Stimulated activated naive CD8-positive, alpha-beta T cell treated with anti-CD3 and anti-CD28 coated beads, Interleukin-15, amount 100 ng/mL, for 72 hours (primary cell): ENCODE measurements around the gene NDST3.

Source experiments
- ATAC-seq: fragments of 150-1000 bp; cut with Tn5 transposase; 2 replicates; pipeline ENCODE4 v1.10.0; 2021; ENCODE audit warnings: mild to moderate bottlenecking, moderate library complexity
- DNase-seq, 2 donors: peaks; one replicate each; pipeline ENCODE4 v3.0.0; 2021 to 2022
- H3K27ac Mint-ChIP-seq, 2 donors: one replicate each; pipeline ENCODE4 v1.8.0; 2022; ENCODE audit warnings: mild to moderate bottlenecking in 2 of 2, mixed read lengths in 2 of 2, moderate library complexity in 2 of 2
- H3K27me3 Mint-ChIP-seq: one replicate; pipeline ENCODE4 v1.8.0; 2022; ENCODE audit warnings: mixed read lengths
- H3K4me1 Mint-ChIP-seq: one replicate; pipeline ENCODE4 v1.8.0; 2022; ENCODE audit warnings: mild to moderate bottlenecking, mixed read lengths
- H3K4me3 Mint-ChIP-seq, 2 donors: one replicate each; pipeline ENCODE4 v1.8.0; 2022; ENCODE audit warnings: mild to moderate bottlenecking in 2 of 2, mixed read lengths in 2 of 2, moderate library complexity in 1 of 2
- H3K9me3 Mint-ChIP-seq, 2 donors: one replicate each; pipeline ENCODE4 v1.8.0; 2022; ENCODE audit warnings: mixed read lengths in 2 of 2

NDST3 gene

GRCh38 chr4:118268780-118269179 is 234.5 kb downstream of the NDST3 start:
- Mint-ChIP-seq H3K4me1 (peaks cover 10% of the 10 kb centered on the region), H3K9me3 (peaks cover 0 to 3% of the 10 kb centered on the region in 2 donors), H3K27ac (no peak overlapping the region), H3K27me3 (no peaks in the 10 kb centered on the region), H3K4me3 (no peak overlapping the region)
- DNase-seq (no peak), ATAC-seq (no peak)

- DNase-seq (no peak), ATAC-seq (no peak)
- Mint-ChIP-seq H3K27ac (no peak overlapping the region), H3K27me3 (no peaks in the 10 kb centered on the region), H3K9me3 (no peaks in the 10 kb centered on the region), H3K4me1 (peaks cover 9% of the 10 kb centered on the region), H3K4me3 (no peak overlapping the region)
These were observed 236.2 kb downstream of the NDST3 start for GRCh38 chr4:118270492-118270891.

GRCh38 chr4:118271788-118272187 is 237.5 kb downstream of the NDST3 start:
- peaks cover 5% of the 10 kb centered on the region for H3K4me1 Mint-ChIP-seq
- no peak overlapping the region for H3K27ac Mint-ChIP-seq
- H3K27me3 Mint-ChIP-seq, result no peaks in the 10 kb centered on the region
- DNase-seq, result no peak
- no peak for ATAC-seq
- no peaks in the 10 kb centered on the region for H3K9me3 Mint-ChIP-seq
- no peak overlapping the region for H3K4me3 Mint-ChIP-seq

- H3K4me1 Mint-ChIP-seq, result peaks cover 21% of the 10 kb centered on the region
- no peaks in the 10 kb centered on the region for H3K9me3 Mint-ChIP-seq
- no peak for ATAC-seq
- DNase-seq, result no peak
- H3K27me3 Mint-ChIP-seq, result no peaks in the 10 kb centered on the region
- H3K4me3 Mint-ChIP-seq, result no peak overlapping the region
- no peak overlapping the region for H3K27ac Mint-ChIP-seq
These were observed 239.4 kb downstream of the NDST3 start for GRCh38 chr4:118273642-118274041.

- Mint-ChIP-seq H3K4me3 (no peak overlapping the region), H3K4me1 (peaks cover 29% of the 10 kb centered on the region), H3K27ac (no peak overlapping the region), H3K9me3 (no peaks in the 10 kb centered on the region), H3K27me3 (no peaks in the 10 kb centered on the region)
- ATAC-seq (no peak), DNase-seq (no peak)
These were observed 242.3 kb downstream of the NDST3 start for GRCh38 chr4:118276580-118276979.

GRCh38 chr4:118277243-118277642 is 243.0 kb downstream of the NDST3 start:
- no peak overlapping the region for H3K27ac Mint-ChIP-seq
- peak overlapping the region; percentile 90 to 91 for H3K4me3 Mint-ChIP-seq
- DNase-seq, result no peak
- peaks cover 29% of the 10 kb centered on the region for H3K4me1 Mint-ChIP-seq
- H3K9me3 Mint-ChIP-seq, result no peaks in the 10 kb centered on the region
- no peak for ATAC-seq
- H3K27me3 Mint-ChIP-seq, result no peaks in the 10 kb centered on the region

- H3K27me3 Mint-ChIP-seq, result no peaks in the 10 kb centered on the region
- peak overlapping the region; percentile 99 for H3K27ac Mint-ChIP-seq
- H3K4me3 Mint-ChIP-seq, result peak overlapping the region; percentile 90 to 91
- ATAC-seq, result peak; percentile 96
- peak; percentile 95 to 98 for DNase-seq
- no peaks in the 10 kb centered on the region for H3K9me3 Mint-ChIP-seq
- peaks cover 29% of the 10 kb centered on the region for H3K4me1 Mint-ChIP-seq
These were observed 244.4 kb downstream of the NDST3 start for GRCh38 chr4:118278473-118279274.

- H3K27me3 Mint-ChIP-seq, result no peaks in the 10 kb centered on the region
- no peaks in the 10 kb centered on the region for H3K9me3 Mint-ChIP-seq
- H3K4me3 Mint-ChIP-seq, result peak overlapping the region; percentile 90 to 91
- ATAC-seq, result no peak
- no peak for DNase-seq
- H3K27ac Mint-ChIP-seq, result peak overlapping the region; percentile 99
- peaks cover 29% of the 10 kb centered on the region for H3K4me1 Mint-ChIP-seq
These were observed 245.0 kb downstream of the NDST3 start for GRCh38 chr4:118279328-118279727.

- Mint-ChIP-seq H3K27me3 (no peaks in the 10 kb centered on the region), H3K9me3 (no peaks in the 10 kb centered on the region), H3K4me1 (peaks cover 29% of the 10 kb centered on the region), H3K27ac (peak overlapping the region; percentile 99), H3K4me3 (peak overlapping the region; percentile 90 to 91)
- ATAC-seq (no peak), DNase-seq (no peak)
These were observed 245.7 kb downstream of the NDST3 start for GRCh38 chr4:118279920-118280432.

- Mint-ChIP-seq H3K4me3 (peak overlapping the region; percentile 58 to 91), H3K27ac (no peak overlapping the region), H3K4me1 (peaks cover 24% of the 10 kb centered on the region), H3K27me3 (no peaks in the 10 kb centered on the region), H3K9me3 (no peaks in the 10 kb centered on the region)
- DNase-seq (peak in 1 of 2 donors; percentile 28), ATAC-seq (no peak)
These were observed 246.4 kb downstream of the NDST3 start for GRCh38 chr4:118280501-118281218.

GRCh38 chr4:118281611-118282442 is 247.5 kb downstream of the NDST3 start:
- peaks cover 24% of the 10 kb centered on the region for H3K4me1 Mint-ChIP-seq
- ATAC-seq, result no peak
- H3K4me3 Mint-ChIP-seq, result peak overlapping the region; percentile 11 to 91
- no peak for DNase-seq
- H3K27ac Mint-ChIP-seq, result peak overlapping the region in 1 of 2 donors; percentile 72
- H3K9me3 Mint-ChIP-seq, result no peaks in the 10 kb centered on the region
- no peaks in the 10 kb centered on the region for H3K27me3 Mint-ChIP-seq

- Mint-ChIP-seq H3K27me3 (no peaks in the 10 kb centered on the region), H3K4me3 (no peak overlapping the region), H3K27ac (no peak overlapping the region), H3K9me3 (no peaks in the 10 kb centered on the region), H3K4me1 (peaks cover 16% of the 10 kb centered on the region)
- DNase-seq, result no peak
- no peak for ATAC-seq
These were observed 248.4 kb downstream of the NDST3 start for GRCh38 chr4:118282692-118283091.

- Mint-ChIP-seq H3K27me3 (no peaks in the 10 kb centered on the region), H3K27ac (no peak overlapping the region), H3K4me3 (no peak overlapping the region), H3K9me3 (no peaks in the 10 kb centered on the region), H3K4me1 (peaks cover 9% of the 10 kb centered on the region)
- DNase-seq (no peak), ATAC-seq (no peak)
These were observed 249.9 kb downstream of the NDST3 start for GRCh38 chr4:118284169-118284568.

GRCh38 chr4:118285931-118286330 is 251.6 kb downstream of the NDST3 start:
- H3K4me3 Mint-ChIP-seq, result no peak overlapping the region
- no peak for ATAC-seq
- H3K27ac Mint-ChIP-seq, result no peak overlapping the region
- H3K4me1 Mint-ChIP-seq, result peaks cover 6% of the 10 kb centered on the region
- H3K27me3 Mint-ChIP-seq, result no peaks in the 10 kb centered on the region
- no peak for DNase-seq
- no peaks in the 10 kb centered on the region for H3K9me3 Mint-ChIP-seq

- ATAC-seq (no peak), DNase-seq (no peak)
- Mint-ChIP-seq H3K4me3 (no peak overlapping the region), H3K4me1 (peaks cover 8% of the 10 kb centered on the region), H3K9me3 (no peaks in the 10 kb centered on the region), H3K27me3 (no peaks in the 10 kb centered on the region), H3K27ac (no peak overlapping the region)
These were observed 252.4 kb downstream of the NDST3 start for GRCh38 chr4:118286685-118287084.
